Endodermal cell (in vitro differentiated cells): ENCODE results near the gene MTMR4. TPM values are rescaled to one million over a fixed set of nuclear protein-coding genes. Genes with fewer than 3 reads are reported as not detected.

Experiments used
- DNase-seq: peaks from one replicate; pipeline ENCODE4 v3.0.0-alpha.2; 2017
- H3K27ac ChIP-seq: 2 replicates; pipeline ENCODE4 v1.5.1; 2013; ENCODE audit warnings: mild to moderate bottlenecking, low read depth, low read length, moderate library complexity
- H3K27me3 ChIP-seq: 2 replicates; pipeline ENCODE4 v1.6.1; 2013; ENCODE audit warnings: mild to moderate bottlenecking, low read length, moderate library complexity; ENCODE audit not compliant: insufficient read depth, control insufficient read depth, poor library complexity, severe bottlenecking
- H3K36me3 ChIP-seq: 2 replicates; pipeline ENCODE4 v1.7.0; 2013; ENCODE audit warnings: mild to moderate bottlenecking, low read length, moderate library complexity; ENCODE audit not compliant: control insufficient read depth, insufficient read depth
- H3K4me1 ChIP-seq: one replicate; pipeline ENCODE4 v1.7.0; 2013; ENCODE audit warnings: low read length; ENCODE audit not compliant: control insufficient read depth, insufficient read depth
- H3K4me3 ChIP-seq: 2 replicates; pipeline ENCODE4 v1.5.1; 2013; ENCODE audit warnings: mild to moderate bottlenecking, low read length, moderate library complexity
- H3K9ac ChIP-seq: 2 replicates; pipeline ENCODE4 v1.6.1; 2013; ENCODE audit warnings: mild to moderate bottlenecking, low read length, moderate library complexity; ENCODE audit not compliant: poor library complexity, severe bottlenecking; ENCODE audit errors: extremely low read depth
- H3K9me3 ChIP-seq: 2 replicates; pipeline ENCODE4 v1.6.1; 2013; ENCODE audit warnings: mild to moderate bottlenecking, low read length, moderate library complexity; ENCODE audit not compliant: control insufficient read depth
- H3K27ac Mint-ChIP-seq: 2 replicates; pipeline ENCODE4 v1.8.0; 2020; ENCODE audit warnings: mixed read lengths
- H3K27me3 Mint-ChIP-seq: 2 replicates; pipeline ENCODE4 v1.8.0; 2021; ENCODE audit warnings: mild to moderate bottlenecking, mixed read lengths; ENCODE audit not compliant: insufficient read depth
- H3K36me3 Mint-ChIP-seq: 2 replicates; pipeline ENCODE4 v1.8.0; 2020; ENCODE audit warnings: low read depth, mixed read lengths
- H3K4me1 Mint-ChIP-seq: 2 replicates; pipeline ENCODE4 v1.8.0; 2020; ENCODE audit warnings: mixed read lengths
- H3K4me3 Mint-ChIP-seq: 2 replicates; pipeline ENCODE4 v1.8.0; 2020; ENCODE audit warnings: mild to moderate bottlenecking, moderate library complexity, mixed read lengths
- H3K9me3 Mint-ChIP-seq: 2 replicates; pipeline ENCODE4 v1.8.0; 2020; ENCODE audit warnings: mild to moderate bottlenecking, mixed read lengths
- WGBS, 2 experiments: methylation state at CpG; one replicate each; pipeline versions ENCODE4 v1.1.5 to v1.1.7; 2013; ENCODE audit warnings: missing lambda C conversion rate in 2 of 2, mixed read lengths in 1 of 2; ENCODE audit not compliant: insufficient coverage in 1 of 2, insufficient read length in 1 of 2; 5-methylcytosine and 5-hydroxymethylcytosine counted together
- total RNA-seq, 2 donors: library from RNA; stranded (reverse); fragmentation: NEBNext Ultra II Directional in 1 of 2; extraction: Animal tissue kit (Norgen Biotek cat#: 25700) in 1 of 2; gene quantifications; 2 replicates in 1 of 2; 3 replicates in 1 of 2; pipeline ENCODE4 v1.2.1, GENCODE V29; 2021
- TF ChIP-seq, protein P1 (sequence below): fragments of 200-600 bp; sonication (generic); conservative IDR thresholded peaks from 2 replicates; pipeline ENCODE4 v1.5.0; 2021; ENCODE audit warnings: antibody characterized with exemption, mild to moderate bottlenecking

MTMR4 gene
- total RNA-seq, 2 donors from 2014 or later, result 39.4 to 52.9 TPM

DNA sequence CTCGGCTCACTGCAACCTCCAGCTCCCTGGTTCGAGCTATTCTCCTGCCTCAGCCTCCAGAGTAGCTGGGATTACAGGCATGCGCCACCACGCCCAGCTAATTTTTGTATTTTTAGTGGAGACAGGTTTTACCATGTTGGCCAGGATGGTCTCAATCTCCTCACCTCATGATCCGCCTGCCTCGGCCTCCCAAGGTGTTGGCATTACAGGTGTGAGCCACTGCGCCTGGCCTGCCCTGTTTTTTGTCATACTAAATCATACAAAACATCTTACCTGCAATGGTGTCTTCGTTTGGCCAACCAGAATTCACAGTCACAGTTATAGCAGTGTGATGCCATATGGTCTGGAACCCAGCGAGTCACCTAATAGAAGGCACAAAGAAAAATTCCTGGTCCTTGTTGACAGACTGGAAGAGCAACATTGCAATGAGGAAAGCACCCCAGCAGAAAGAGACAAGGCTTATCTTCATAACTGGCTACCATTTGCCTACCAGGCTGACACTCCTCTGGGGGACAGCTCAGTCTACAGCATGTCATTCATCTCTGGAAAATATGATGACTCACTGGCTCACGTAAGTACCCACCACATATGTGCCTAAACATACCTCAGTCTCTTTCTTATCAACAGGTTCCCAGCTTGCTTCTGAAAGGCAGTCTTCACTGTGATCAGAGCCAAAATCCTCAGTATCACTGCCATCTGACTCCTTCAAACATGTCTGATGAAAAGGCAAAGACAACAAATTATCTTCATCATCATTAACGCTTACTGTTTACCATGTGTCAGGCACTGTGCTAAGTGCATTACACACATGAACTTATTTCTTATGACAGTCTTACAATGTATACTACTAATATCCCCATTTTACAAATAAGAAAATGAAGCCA lies 22.0 kb downstream of the MTMR4 start:
- no peak overlapping the region for H3K4me3 ChIP-seq
- no peak overlapping the region for H3K9ac ChIP-seq
- Mint-ChIP-seq H3K36me3 (peaks cover 81% of the 10 kb centered on the region), H3K27me3 (no peaks in the 10 kb centered on the region), H3K9me3 (no peaks in the 10 kb centered on the region), H3K4me1 (no peaks in the 10 kb centered on the region), H3K27ac (no peak overlapping the region), H3K4me3 (no peak overlapping the region)
- no peaks in the 10 kb centered on the region for H3K4me1 ChIP-seq
- H3K9me3 ChIP-seq, result no peaks in the 10 kb centered on the region
- WGBS, 2 experiments, result 92 to 96% methylated on average over 9 to 11 of the region's 11 CpGs
- no peak for DNase-seq
- H3K27ac ChIP-seq, result no peak overlapping the region
- H3K27me3 ChIP-seq, result no peaks in the 10 kb centered on the region
- TF ChIP-seq, protein P1, sequence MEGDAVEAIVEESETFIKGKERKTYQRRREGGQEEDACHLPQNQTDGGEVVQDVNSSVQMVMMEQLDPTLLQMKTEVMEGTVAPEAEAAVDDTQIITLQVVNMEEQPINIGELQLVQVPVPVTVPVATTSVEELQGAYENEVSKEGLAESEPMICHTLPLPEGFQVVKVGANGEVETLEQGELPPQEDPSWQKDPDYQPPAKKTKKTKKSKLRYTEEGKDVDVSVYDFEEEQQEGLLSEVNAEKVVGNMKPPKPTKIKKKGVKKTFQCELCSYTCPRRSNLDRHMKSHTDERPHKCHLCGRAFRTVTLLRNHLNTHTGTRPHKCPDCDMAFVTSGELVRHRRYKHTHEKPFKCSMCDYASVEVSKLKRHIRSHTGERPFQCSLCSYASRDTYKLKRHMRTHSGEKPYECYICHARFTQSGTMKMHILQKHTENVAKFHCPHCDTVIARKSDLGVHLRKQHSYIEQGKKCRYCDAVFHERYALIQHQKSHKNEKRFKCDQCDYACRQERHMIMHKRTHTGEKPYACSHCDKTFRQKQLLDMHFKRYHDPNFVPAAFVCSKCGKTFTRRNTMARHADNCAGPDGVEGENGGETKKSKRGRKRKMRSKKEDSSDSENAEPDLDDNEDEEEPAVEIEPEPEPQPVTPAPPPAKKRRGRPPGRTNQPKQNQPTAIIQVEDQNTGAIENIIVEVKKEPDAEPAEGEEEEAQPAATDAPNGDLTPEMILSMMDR, result no peak
- H3K36me3 ChIP-seq, result peaks cover 84% of the 10 kb centered on the region

DNA sequence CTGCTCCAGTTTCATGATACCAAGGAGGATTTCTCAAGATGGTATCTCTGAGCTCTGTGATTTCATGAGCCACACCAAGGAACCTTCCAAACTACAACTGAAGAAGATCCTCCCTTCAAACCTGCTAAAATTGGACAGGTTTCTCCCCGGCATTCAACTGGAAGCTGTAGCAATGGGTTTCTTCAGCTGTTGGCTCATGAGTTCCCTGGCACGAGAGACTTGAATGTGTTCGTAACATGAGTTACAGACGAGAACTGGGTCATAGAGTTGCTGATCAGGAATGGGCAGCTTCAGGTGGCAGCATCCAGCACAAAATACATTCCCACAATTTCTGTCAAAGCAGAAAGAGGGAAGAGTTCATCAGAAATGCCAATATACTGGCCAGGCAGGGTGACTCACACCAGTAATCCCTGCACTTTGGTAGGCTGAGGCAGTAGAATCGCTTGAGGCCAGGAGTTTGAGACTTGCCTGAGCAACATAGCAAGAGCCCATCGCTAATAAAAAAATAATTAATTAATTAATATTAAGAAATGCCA lies 22.9 kb downstream of the MTMR4 start:
- Histone ChIP-seq H3K27ac (no peak overlapping the region), H3K4me3 (no peak overlapping the region), H3K27me3 (no peaks in the 10 kb centered on the region), H3K9ac (no peak overlapping the region), H3K9me3 (no peaks in the 10 kb centered on the region), H3K4me1 (no peaks in the 10 kb centered on the region), H3K36me3 (peaks cover 75% of the 10 kb centered on the region)
- H3K36me3 Mint-ChIP-seq, result peaks cover 75% of the 10 kb centered on the region
- H3K27me3 Mint-ChIP-seq, result peaks cover 3% of the 10 kb centered on the region
- no peak for DNase-seq
- no peaks in the 10 kb centered on the region for H3K4me1 Mint-ChIP-seq
- H3K27ac Mint-ChIP-seq, result no peak overlapping the region
- H3K4me3 Mint-ChIP-seq, result no peak overlapping the region
- H3K9me3 Mint-ChIP-seq, result no peaks in the 10 kb centered on the region
- 95 to 96% methylated on average over 4 to 5 of the region's 6 CpGs for WGBS, 2 experiments
- TF ChIP-seq, protein P1, result no peak

DNA sequence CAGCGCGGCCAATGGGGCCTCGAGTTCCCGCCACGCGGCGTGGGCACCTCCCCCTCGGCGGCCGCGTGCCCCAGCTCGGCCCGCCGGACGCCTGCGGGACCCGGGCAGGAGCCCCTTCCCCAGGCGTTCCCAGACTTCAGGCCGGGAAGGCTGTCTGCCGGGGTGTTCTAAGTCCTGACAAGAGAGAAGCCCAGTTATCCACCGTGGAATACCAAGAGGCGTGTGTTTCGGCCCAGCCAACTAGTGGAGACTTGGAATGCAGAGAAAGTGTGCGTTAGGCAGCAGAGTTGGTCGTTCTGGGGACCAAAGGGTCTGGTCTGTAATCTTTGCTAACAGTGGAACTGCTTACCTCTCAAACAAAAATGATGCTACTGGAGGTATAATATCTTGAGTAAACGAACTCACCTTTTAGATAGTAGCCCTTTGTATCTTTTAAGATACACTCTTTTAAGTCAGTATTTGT lies 26.0 kb downstream of the MTMR4 start:
- no peak overlapping the region for H3K9ac ChIP-seq
- WGBS, 2 experiments, result 96 to 97% methylated on average over 23 to 26 of the region's 26 CpGs
- H3K4me1 ChIP-seq, result no peaks in the 10 kb centered on the region
- no peaks in the 10 kb centered on the region for H3K4me1 Mint-ChIP-seq
- H3K27ac ChIP-seq, result no peak overlapping the region
- no peaks in the 10 kb centered on the region for H3K27me3 ChIP-seq
- no peaks in the 10 kb centered on the region for H3K9me3 ChIP-seq
- peaks cover 3% of the 10 kb centered on the region for H3K27me3 Mint-ChIP-seq
- TF ChIP-seq, protein P1, result no peak
- no peak for DNase-seq
- no peak overlapping the region for H3K4me3 Mint-ChIP-seq
- no peaks in the 10 kb centered on the region for H3K9me3 Mint-ChIP-seq
- H3K36me3 Mint-ChIP-seq, result peaks cover 49% of the 10 kb centered on the region
- H3K4me3 ChIP-seq, result no peak overlapping the region
- peaks cover 47% of the 10 kb centered on the region for H3K36me3 ChIP-seq
- H3K27ac Mint-ChIP-seq, result no peak overlapping the region
